ENCODE data around the gene PCDH12.

GRCh38 chr5:141976176-141976575 is 18.2 kb upstream of the PCDH12 start:
- TF ChIP-seq KDM5A (IDR thresholded peaks at IDR 0.05; ENCODE audit: low read length) (no peak), EZH2 (IDR thresholded peaks at IDR 0.05; ENCODE audit: low read depth, low read length, severe bottlenecking) (no peak), EGR1 (IDR thresholded peaks at IDR 0.05; ENCODE audit: borderline replicate concordance, low read depth, low read length) (no peak), YY1 (IDR thresholded peaks at IDR 0.05; ENCODE audit: low read depth, low read length) (no peak)
- TF ChIP-seq, protein P1, sequence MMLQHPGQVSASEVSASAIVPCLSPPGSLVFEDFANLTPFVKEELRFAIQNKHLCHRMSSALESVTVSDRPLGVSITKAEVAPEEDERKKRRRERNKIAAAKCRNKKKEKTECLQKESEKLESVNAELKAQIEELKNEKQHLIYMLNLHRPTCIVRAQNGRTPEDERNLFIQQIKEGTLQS (IDR thresholded peaks at IDR 0.05; ENCODE audit: insufficient read depth, low read depth, low read length) = no peak
- TF ChIP-seq, protein P2, sequence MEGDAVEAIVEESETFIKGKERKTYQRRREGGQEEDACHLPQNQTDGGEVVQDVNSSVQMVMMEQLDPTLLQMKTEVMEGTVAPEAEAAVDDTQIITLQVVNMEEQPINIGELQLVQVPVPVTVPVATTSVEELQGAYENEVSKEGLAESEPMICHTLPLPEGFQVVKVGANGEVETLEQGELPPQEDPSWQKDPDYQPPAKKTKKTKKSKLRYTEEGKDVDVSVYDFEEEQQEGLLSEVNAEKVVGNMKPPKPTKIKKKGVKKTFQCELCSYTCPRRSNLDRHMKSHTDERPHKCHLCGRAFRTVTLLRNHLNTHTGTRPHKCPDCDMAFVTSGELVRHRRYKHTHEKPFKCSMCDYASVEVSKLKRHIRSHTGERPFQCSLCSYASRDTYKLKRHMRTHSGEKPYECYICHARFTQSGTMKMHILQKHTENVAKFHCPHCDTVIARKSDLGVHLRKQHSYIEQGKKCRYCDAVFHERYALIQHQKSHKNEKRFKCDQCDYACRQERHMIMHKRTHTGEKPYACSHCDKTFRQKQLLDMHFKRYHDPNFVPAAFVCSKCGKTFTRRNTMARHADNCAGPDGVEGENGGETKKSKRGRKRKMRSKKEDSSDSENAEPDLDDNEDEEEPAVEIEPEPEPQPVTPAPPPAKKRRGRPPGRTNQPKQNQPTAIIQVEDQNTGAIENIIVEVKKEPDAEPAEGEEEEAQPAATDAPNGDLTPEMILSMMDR (IDR thresholded peaks at IDR 0.05; ENCODE audit: control extremely low read depth in 1 of 3, insufficient read depth in 1 of 3, low read depth in 1 of 3, low read length in 3 of 3) = no peak
